Non-pigmented ciliary epithelial cell (primary cell): Measurements from ENCODE around the gene XYLB.

Experiments used
- DNase-seq: peaks from one replicate; pipeline ENCODE4 v3.0.0-alpha.2; 2010; ENCODE audit warnings: low read depth

The XYLB gene

DNA sequence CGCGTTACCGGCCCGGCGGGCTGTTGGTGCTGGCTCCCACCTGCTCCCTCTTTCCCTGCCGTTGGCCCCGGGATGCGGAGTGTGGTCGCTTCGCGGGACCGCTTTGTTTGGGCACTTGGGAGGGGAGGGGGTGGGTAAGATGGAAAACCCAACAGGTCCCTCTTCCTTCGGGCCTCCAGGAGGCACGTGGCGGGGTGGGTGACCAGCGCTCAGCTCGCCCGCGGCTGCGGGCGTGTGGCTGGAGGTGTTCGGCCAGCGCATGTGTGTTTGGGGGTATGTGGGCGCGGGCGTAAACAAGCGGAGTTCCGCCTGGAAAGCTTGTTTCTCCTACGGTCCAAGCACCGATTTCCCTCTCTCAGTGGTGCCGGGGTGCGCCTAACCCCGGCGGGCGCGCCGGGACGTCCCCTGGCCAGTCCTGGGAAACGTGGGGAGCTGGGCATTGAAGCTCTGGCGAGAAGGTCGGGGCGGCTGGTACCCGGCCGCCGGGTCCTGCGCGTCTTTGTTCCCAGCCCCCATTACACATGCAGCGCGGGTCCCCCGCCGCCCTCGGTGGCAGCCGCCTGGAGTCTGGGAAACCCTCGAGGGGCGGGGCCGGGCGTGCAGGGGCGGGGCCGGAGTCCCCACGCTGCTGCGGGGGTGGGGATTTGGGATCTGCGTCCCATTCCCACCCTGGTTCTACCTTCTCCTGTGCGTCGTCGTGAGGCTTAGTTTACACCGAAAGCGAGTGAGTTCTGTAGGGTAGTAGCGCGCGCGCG is 108.5 kb downstream of the XYLB start:
- DNase-seq: no peak

DNA sequence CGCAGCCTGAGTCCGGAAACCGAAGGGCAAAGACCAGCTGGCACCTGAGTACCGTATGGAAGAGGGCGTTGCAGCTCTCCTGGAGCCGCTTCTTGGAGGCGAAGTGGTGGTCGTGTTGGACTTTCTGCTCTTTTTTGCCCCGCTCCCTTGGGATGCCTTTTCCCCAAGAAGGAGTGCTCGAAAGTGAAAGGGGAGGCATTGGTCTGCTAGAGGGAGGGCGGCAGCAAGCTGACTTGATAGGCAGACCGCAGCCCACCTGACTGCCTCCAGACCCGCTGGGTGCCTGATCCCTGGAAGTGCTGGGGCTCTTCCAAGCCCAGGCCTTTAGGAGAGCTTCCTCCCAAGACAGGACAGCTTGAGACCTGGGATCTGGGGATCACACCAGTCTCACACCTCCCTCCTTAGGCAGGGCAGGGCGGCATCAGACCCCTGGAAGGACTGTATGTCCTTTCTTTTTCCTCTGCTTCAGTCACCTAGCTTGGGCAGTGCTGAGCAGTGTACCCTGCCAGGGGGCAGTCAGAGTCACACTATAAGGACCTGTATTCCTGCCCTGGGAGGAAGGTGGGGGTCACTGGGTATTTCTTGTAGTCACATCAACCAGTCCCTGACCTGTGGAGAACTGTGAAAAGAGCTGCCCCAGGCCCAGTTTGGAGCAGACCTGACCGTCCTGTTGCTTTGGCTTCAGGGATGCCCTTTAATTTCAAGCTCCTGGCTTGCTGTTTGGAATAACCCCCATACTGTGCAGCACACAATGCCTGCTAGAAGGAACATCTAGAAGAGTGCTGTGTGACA is 109.2 kb downstream of the XYLB start:
- DNase-seq: no peak

GRCh38 chr3:38457111-38458003 is 110.8 kb downstream of the XYLB start:
- DNase-seq: no peak

GRCh38 chr3:38458796-38459498 is 112.4 kb downstream of the XYLB start:
- no peak for DNase-seq

GRCh38 chr3:38459499-38460048 is 113.0 kb downstream of the XYLB start:
- DNase-seq: no peak

DNA sequence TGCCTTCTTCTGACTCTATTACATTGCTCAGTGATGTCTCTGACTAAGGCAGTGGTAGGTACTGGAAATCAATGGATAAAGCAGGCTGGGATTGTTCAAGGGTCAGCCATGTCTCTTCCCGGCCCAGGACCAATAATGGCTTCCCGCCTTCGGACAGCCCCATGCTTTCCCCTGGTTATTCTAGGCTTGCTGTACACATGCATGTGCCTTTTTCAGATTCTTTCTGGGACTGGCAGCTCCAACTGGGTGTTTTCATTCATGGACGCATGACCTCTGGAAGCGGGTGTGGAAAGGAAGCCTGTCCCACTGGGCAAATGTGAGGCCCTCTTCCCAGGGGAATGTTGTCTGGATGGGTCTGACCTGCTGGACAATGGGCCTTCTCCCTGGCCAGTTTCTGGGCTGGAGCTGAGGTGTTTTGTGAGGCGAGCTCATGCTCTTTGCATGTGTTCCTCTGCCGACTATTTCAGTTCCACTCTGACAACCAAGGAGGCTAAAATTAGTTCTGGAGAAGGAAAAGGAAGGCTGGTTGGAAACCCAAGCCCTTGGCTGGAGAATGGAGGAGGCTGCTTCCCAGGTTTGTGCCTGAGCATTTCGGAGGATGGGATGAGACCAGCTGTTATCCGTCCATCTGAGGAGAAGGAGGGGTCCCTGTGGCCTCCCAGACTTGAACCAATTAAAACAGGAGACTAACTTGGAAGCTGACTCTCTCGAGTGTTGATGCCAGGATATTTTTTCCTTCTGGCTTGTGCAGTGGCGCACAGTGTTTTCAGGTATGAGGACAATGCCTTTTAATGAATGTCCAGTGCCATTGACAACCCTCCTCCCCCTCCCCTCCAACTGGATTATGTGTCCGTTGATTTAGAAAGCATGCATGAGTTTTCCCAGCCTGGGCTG is 114.0 kb downstream of the XYLB start:
- DNase-seq: no peak
